NCI-H446 (cell line): ENCODE results near the gene FLRT1.
A peak's percentile ranks its signal among the peaks of the same experiment; 100 is the strongest.
"Not testable (repeated sequence)": the region's sequence is repeated elsewhere in the genome, so short reads cannot be mapped to it uniquely, and the experiment has no call there.

Source experiments
- DNase-seq, 2 experiments: peaks; one replicate each; lab custom pipeline; 2025; lab: John Stamatoyannopoulos, UW

FLRT1 gene

DNA sequence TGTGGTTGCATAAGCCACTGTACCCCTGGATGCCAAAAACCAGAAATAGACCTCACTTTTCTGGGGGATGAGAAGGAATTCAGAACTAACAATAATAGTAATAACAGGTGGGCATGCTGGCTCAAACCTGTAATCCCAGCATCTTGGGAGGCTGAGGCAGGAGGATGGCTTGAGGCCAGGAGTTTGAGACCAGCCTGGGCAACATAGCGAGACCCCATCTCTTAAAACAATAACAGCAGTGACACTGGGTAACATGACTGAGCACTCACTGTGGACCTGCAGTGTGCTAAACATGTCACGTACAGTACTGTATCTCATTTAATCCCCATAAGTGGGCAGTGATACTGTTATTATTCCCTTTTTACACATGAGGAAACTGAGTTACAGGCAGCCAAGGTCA, 10.0 kb downstream of the FLRT1 start:
- DNase-seq = no peak

DNA sequence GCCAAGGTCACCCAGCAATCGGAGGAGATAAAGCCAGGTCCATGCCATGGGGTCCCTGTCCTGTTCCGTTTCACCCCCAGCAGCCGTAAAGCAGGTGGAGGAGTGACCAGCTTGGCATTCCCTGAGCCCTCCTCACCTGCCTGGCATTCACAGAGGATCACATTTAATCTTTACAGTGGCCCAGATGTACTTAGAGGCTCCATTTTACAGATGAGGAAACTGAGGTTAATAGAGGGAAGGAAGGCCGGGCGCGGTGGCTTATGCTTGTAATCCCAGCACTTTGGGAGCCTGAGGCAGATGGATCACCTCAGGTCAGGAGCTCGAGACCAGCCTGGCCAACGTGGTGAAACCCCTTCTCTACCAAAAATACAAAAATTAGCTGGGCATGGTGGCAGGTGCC, 11.6 kb downstream of the FLRT1 start:
- not testable (repeated sequence) for DNase-seq

DNA sequence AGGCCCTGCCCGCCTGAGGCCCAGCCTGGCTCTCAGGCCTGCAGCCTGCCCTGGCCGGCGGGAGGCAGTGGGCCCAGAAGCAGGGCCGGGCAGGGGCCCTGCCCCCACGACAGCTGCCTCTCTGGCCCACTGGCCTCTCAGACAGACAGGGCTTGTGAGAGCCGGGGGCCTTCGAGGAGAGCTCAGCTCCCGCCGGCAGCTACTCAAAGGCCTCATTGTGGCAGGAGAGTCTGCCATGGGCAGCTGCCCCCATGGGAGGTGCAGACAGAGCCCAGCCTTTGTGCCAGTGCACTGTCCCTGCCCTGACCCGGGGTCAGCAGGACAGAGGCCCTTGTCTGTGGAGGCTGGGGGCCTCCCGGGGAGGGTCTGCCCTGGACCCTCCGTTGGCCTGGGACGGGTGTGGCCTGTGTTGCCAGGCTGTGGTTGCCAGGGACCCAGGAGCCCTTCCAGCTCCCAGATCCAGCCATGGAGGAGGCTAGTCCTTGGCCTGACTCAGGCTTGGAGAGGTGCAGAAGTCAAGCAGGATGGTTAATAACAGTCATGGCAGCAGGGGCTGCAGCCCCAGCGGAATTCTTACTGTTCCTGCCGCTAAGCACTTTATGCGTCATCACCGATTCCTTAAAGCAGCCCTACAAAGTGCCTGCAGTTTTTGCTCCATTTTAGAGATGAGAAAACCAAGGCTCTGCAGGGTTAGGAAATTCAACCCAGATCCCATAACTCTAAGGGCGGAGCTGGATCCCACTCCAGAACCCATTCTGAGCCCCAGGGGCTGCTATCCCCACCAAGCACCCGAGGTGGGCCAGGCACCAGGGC, 12.5 kb downstream of the FLRT1 start:
- DNase-seq = no peak

DNA sequence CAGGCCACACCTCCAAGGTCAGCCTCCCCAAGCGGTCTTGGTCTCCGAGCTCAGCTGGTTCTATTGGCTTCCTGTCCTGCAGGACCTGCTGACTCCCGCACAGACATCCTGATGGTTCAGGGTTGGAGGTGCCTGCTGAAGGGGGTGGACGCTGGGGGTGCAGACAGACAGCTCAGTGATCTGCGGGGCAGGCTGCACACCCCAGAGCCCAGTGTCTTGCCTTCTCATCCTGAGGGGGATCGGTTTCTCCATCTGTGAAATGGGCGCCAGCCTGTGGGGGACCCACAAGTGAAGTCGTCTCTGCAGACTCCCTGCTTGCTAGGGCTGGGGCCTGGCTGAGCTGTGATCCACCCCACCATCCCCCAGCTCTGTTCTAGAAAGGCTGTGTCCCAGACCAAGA, 13.8 kb downstream of the FLRT1 start:
- DNase-seq = no peak

DNA sequence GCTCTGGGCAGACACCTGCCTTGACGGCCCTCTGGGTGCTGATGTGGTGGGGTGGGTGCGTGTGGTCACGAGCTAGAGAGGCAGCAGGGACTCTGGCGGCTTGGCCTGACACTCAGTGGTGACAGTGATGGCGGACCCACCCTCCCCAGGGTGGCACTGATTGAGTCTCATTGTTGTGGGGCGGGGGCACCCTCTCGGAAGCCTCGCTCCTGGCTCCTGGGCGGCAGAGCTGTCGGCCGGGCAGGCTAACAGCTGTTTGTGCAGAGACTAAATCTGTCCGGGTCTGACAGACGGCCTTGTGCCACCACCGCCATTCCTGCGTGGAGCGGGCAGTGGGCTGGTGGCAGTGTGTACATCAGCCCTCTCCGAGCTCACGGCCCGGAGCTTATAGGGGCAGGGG, 15.6 kb downstream of the FLRT1 start:
- no peak for DNase-seq

DNA sequence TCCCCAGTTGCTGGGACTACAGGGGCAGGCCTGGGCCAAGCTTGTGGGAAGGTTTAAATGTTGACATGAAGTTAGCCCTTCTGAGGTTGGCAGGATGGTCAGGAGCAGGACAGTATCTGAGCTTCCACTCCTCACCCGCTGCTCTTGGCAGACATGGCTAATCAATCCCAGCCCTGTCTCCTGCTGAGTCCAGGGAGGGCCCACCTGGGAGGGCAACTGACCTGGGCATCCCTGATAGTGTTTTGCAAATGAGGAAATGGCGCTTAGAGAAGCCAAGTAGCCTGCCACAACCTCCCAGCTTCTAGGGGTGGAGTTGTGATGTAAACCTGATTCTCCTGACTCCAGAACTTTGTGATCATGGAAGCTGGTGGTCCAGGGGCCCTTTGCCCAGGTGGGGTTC, 16.7 kb downstream of the FLRT1 start:
- DNase-seq = no peak

DNA sequence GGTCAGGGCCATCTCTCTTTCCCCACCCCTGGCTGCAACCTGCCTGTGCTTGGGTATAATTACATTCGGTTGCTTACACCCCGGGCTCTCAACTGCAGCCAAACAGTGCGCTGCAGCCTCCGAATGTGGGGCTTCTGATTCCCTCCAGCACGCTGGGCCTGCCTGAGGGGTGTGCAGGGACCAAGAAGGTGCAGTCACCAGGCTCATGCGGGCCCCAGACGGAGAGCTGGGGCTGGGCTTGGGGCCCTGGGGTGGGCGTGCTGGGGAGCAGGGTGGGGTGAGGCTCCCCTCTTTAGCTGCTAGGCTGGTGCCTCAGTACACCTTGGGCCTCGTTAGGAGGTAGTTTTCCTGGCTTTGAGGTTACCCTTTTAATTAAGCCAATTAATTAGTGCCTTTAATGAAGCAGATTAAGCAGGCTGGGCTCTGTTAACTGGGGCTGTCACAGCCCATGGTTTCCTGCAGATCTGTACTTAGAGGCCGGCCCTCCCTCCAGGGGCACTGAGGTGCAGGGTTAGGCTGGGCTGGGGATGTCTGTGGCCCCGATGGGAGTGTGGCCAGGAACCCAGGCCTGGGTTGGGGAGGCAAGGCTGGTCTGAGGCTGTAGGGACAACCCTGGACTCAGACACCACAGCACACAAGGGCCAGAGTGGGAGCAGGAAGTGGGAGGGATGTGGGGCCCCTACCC, 17.3 kb downstream of the FLRT1 start:
- DNase-seq = no peak

DNA sequence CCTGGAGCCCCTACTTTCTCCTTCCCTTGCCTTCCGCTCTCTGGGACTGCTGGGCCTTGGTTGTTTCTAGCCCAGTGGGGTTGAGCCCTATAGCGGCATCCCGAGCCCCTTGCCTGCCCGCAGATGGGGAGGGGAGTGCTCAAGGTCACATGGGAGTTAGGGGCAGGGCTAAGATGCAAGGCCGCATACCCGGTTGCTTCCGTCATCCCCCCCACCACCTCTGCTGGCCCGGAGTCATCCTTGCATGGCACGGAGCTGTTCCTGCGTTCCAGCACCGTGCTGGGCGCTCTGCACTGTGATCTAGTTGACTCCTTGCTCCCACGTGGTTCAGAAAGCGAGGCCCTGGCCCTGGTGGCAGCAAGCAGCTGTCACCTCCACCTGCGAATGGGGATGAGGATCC, 18.0 kb downstream of the FLRT1 start:
- no peak for DNase-seq

DNA sequence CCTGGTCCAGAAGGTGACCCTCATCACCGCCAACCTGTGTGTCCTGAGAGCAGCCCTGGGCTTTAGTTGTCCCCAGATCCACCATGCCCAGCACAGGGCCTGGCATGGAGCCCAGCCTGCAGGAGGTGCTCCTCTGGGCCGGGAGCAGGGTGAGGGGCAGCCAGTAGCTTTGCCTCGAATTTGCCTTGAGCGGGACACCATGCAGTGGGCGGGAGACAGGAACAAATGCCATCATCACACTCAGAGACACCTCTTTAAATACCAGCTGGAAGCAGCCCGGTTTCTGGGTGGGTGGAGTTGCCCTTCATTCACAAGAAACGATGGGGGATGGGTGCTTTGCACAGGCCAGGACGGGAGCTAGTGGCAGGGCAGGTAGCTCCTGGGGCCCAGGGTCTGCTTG, 19.3 kb downstream of the FLRT1 start:
- peak in 1 of 2 experiments; percentile 27 for DNase-seq

DNA sequence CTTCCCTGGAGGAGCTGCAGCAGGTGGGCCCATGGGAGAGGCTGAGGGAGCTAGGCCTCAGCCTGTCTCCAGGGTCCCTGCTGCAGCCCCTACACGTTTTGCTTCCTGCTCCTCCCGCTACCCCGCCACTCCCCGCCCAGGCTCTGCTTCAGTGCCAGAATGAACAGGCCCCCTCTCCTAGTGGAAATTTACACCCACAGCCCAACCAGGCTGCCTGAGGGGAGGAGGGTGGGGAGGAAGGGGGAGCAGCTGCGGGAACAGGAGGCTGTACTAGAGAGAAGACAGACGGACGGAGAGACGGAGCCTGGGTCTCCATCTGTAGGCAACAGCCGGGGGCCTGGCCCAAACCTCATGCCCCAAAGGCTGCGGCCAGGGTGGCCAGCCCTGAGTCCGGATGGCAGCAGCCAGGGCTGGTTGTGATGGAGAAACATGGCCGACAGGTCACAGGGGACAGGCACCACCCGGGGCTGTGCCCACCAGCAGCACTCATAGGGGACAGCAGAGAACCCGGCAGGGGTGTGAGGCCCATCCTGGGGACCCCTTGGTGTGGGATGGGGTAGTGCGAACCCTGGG, 20.6 kb downstream of the FLRT1 start:
- peak in 1 of 2 experiments; percentile 46 for DNase-seq

DNA sequence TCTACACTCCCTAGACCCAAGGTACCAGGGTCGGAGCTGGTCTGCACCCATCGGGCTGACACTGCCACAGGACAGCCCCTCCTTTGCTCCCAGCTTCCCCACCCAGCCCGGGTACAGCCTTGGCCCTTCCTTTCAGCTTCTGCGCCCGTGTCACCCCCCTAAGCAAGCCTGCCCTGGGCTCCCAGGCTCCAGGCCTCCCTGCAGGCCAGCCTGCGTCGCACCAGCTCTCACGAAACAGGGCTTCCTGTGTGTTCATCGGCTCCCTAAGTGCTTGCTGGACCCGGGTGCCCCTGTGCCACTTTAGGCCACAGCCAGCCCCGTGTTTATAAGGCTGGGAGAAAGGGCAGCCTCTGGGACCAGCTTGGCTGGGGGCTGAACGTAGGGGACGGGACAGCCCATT, 21.1 kb downstream of the FLRT1 start:
- no peak for DNase-seq

DNA sequence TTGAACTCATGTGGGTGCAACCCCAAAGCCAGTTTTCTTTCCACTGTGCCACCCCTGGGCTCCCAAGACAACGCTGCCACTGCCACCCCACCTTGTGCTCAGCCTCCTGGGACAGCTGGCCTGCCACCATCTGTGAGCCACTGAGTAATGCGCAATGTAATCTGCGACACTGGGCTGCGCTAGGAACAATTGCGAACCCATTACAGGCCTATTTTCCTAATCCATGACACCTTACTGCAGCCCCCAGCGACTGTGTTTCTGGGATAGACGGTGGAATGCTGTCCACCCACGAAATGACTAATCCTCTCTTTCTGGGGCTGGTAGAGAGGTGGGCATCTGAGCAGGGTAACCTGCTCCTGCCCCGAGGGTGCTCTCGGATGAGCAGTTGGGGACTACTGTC, 22.2 kb downstream of the FLRT1 start:
- no peak for DNase-seq

DNA sequence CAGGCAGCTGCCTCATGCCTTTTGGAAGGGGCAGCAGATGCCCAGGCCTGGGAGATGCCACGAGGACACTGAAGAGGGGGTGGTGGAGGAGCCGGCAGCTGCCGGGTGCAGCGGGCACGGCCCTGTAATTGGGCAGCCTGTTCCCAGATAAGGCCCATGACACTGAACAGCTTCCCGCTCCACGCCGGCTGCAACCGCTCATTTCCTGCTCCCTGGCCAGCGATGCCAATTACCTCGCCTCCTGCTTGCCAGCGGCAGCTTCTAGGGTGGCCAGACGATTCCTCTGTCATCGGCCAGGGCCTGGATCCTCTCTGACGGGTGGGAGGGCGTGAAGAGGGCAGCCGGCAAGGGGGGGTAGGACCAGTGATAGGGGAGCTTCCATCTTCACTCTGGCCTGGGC, 22.8 kb downstream of the FLRT1 start:
- DNase-seq = peak in 1 of 2 experiments; percentile 39

DNA sequence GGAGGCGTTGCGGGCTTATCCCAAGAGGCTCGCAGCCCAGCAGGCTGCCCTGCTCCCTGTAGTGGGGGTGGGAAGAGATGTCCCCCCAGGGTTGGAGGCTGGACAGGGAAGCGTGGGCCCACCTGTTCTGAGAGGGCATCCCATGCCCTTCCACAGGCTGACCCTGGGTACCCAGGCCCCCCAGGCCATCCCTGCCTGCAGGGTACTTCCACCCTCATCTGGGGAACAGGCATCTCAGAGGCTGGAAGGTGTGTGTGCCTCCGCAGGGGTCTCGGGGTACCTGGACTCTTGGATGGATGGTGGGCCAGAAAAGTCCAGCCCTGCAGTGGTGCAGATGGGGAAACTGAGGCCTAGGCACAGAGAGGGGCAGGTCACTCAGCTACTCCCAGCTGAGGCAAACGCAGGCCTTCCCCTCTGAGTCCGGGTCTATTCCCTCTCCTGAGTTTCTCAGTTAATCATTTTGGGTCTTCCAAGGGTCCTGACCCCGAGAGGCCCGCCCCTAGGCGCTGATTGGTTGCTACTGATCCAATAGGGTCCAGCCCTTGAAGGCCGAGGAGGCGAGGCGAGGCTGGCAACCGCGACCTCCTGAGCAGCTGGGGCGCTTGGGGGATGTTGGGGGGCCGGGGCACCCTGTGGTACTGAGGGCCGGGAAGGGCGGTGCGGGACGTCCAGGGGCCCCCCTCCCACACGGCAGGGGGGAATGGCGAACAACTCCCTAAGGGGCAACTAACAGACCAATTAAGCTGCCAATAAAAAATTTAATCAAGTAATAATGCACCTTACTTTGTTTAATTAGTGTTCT, 23.8 kb downstream of the FLRT1 start:
- DNase-seq = no peak

DNA sequence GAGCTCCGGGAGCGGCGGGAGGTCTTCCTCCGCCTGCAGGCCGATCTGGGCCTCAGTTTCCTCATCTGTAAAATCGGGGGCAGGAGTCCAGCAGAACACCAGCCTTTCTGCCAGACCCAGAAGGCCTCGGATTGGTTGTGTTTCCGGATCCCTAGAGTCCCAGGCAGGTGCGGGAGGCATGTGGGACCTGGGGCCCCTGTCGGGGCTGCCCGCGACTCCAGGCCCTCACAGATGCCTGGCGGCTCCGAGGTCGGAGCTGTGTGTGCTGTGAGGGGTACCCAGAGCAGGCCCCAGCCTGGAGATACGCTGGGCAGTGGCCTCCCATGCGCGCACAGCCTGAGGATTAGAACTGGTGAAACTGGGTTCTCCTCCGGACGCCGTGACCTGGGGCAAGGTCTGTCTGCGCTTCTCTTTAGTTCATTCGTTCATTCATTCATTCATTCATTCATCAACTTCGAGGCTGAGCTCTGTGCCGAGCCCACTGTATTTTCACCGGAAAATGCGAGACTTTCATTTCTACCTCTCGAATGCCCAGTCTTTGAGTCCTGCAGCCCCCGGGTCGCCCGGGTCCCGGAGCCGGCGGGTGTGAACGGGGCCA, 24.6 kb downstream of the FLRT1 start:
- no peak for DNase-seq

DNA sequence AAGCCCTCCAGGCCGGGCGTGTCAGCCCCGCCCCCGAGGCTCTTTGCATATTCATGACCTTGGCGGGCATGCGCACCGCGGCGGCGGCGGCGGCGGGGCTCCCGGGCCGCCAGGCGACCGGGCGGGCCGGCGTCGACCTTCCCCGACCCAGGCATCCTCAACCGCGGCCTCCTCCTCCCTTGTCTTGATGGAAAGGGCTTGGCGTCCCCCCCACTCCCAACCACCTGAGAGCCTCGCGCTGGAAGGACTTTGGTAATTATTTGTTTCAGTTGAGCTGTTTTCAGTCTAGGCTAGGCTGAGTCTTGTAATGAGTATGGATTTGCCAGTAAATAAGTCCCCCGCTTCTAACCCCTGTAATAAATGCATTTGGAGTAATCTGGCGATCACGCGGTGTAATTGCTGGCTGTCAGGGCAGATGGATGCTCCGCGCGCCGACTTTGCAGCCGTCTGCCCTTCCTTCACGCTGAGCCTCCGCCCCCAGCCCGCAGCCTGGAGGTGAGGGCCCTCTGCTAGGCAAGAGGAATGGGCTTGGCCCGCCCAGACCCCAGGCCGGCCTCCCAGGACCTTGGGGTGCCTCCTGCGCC, 25.2 kb downstream of the FLRT1 start:
- DNase-seq = no peak

DNA sequence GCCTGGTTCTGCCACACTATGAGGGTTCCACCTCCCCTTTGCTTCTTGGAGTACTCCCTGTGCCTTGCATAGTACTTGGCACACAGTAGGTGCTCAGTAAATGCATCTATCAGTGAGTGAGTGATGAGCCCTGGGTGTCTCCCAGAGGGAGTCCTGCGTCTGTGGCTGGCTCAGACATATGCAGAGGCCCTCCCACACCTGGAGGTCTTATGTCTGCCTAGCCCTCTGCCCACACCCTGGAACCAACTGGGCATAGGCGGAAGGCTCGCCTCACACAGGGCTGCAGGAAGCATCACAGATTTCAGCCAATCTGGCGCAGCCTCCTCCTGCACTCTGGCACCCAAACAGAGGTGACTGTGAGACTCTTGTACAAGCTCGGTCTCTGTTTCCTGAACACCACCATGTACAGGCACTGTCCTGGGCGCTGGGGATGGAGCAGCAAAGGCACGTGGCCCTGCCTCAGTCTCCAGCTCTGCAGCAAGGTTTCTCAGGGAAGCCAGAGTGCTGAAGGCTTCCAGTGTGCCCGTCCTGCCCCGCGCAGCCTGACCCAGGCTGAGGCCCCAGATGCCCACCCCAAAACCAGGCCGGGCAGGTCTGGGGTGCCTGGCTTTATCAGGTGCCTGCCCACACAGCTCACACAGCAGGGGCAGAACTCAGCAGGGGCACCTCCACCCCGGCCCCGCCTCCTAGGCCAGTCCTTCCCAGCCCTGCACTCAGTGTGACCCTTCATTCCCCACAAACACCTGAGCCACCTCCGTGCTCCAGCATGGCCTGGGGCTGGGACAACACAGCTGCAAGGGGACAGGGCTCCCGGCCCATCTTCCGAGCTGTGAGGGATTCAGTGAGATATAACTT, 26.7 kb downstream of the FLRT1 start:
- DNase-seq = no peak

DNA sequence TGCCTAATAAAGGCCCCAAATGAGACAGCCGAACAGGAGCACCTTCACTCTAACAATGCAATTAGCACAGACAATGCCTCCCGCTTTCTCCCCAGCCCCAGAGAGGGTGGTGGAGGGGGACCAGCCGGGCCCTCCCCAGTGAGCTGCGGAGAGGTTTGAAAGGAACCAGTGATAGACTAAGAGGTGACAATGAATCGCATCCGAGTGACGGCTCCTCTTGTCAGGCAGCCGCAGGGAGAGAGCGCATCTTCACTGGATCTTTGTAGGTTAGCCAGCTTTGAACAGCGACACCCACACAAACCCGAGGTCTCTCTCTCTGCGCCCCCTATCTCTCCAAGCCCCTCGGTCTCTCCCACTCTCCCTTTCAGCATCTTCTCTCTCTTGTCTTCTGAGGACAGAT, 28.0 kb downstream of the FLRT1 start:
- no peak for DNase-seq

DNA sequence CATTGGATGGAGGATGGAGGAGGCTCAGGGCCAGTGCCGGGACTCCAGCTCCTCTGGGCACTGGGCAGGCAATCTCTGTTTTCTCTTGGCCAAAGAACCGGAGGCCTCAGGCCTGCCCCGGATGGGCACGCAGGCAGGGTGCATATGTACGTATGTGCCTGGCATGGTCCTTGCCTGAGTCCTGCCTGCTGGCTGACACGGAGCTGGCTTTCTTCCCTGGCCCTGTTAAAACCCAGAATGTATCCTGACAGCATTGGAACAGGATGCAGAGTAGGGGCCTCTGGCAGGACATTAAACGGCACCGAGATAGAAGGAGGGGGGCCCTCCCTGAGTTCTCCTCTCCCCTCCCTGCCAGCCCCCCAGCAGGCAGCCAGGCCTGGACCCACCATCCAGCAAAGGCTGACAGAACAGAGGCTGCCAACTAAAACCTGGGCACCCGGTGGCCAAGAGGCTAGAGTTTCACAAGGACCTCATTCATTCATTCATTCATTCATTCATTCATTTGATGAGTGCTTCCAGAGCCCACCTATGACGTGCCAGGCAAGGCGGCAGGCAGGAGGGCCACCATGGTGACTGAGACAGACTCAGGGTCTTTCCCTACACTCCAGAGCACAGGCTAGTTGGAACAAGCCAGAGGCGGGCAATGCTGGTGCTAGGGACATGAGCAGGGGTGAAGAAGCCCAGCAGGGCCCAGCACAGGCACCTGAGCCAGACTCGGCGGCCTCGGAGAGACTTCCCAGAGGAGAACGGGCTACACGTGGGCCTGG, 28.8 kb downstream of the FLRT1 start:
- DNase-seq = peak in 1 of 2 experiments; percentile 38

DNA sequence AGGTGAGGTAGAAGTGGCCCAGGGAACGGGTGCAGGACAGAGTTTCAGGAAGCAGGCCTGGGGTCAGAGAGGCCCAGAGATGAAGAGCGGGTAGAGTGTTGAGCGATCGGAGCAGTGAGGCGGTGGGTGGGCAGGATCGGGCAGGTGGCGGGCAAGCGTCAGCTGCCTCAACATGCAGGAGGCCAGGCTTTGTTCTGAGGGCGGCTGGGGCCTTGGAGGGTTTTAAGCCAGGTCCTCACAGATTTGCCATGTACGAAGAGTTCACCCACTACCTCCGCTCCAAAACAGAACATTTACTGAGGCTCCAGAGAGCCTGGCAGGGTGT, 29.4 kb downstream of the FLRT1 start:
- DNase-seq = no peak
